HepG2 (cell line): ENCODE data around the gene LDB2. TPM values are rescaled to one million over a fixed set of nuclear protein-coding genes. Genes with fewer than 3 reads are reported as not detected.

Experiments
- ATAC-seq: fragments of 200-7000 bp; cut with Tn5 transposase; 3 replicates; pipeline ENCODE4 v1.9.1; 2020; ENCODE audit warnings: mild to moderate bottlenecking, moderate library complexity
- BruUV-seq: library from RNA; stranded (reverse); fragments of 400-500 nt; replicated peaks from 2 replicates; lab custom pipeline; 2021; lab: Mats Ljungman, UMichigan
- CTCF ChIA-PET: fragments of 300-600 bp; formaldehyde crosslinking; extraction: SDS; loops from one replicate; lab custom pipeline; 2021; ENCODE audit warnings: low total read pairs, inconsistent platforms, low intra/inter-chr PET ratio; lab: Yijun Ruan, JAX
- POLR2A ChIA-PET: fragments of 350-600 bp; sonication (Branson Sonifier 250); formaldehyde crosslinking; loops from one replicate; lab custom pipeline; 2020; ENCODE audit warnings: antibody characterized with exemption, inconsistent platforms; lab: Yijun Ruan, JAX
- DNase-seq: peaks from one replicate; pipeline ENCODE4 v3.0.0-alpha.2; 2015; ENCODE audit warnings: low spot score
- FAIRE-seq: peaks from 3 replicates; lab custom pipeline; 2011; peaks lifted over from hg19 to GRCh38; lab: Jason Lieb, UNC
- H2AFZ ChIP-seq: one replicate; pipeline ENCODE4 v1.6.1; 2011; ENCODE audit warnings: low read length, inconsistent platforms
- H3K27ac ChIP-seq: fragments of 300-600 bp; 3 replicates; pipeline ENCODE4 v1.8.0; 2011; ENCODE audit warnings: mixed run types, mild to moderate bottlenecking, mixed read lengths, low read length, inconsistent platforms; ENCODE audit not compliant: insufficient read depth; ENCODE audit errors: extremely low read length
- H3K27me3 ChIP-seq, 2 experiments: fragments of 200-600 bp in 1 of 2; 2 replicates in 1 of 2; 3 replicates in 1 of 2; pipeline versions ENCODE4 v1.6.0 to v1.8.0; 2011; ENCODE audit warnings: low read length in 2 of 2, mild to moderate bottlenecking in 2 of 2, moderate library complexity in 2 of 2, inconsistent platforms in 1 of 2; ENCODE audit not compliant: insufficient read depth in 2 of 2, control insufficient read depth in 1 of 2
- H3K36me3 ChIP-seq, 2 experiments: fragments of 200-600 bp in 1 of 2; replicated peaks in 1 of 2; 2 replicates in 1 of 2; 3 replicates in 1 of 2; pipeline versions ENCODE4 v1.5.1 to v1.8.0; 2011; ENCODE audit warnings: low read length in 2 of 2, inconsistent platforms in 1 of 2; ENCODE audit not compliant: insufficient read depth in 2 of 2, control insufficient read depth in 1 of 2
- H3K4me1 ChIP-seq: 2 replicates; pipeline ENCODE4 v1.5.1; 2012; ENCODE audit warnings: low read length, inconsistent platforms; ENCODE audit not compliant: insufficient read depth
- H3K4me2 ChIP-seq: 2 replicates; pipeline ENCODE4 v1.6.0; 2011; ENCODE audit warnings: low read depth, low read length, inconsistent platforms
- H3K4me3 ChIP-seq, 3 experiments: fragments of 200-600 bp in 1 of 3; sonication (generic), shearing (Covaris generic) in 1 of 3; replicated peaks in 1 of 3; 2 replicates each; pipeline ENCODE4 v1.5.1; 2011 to 2016; ENCODE audit warnings: low read length in 3 of 3, inconsistent platforms in 2 of 3, low read depth in 2 of 3, mild to moderate bottlenecking in 2 of 3, control low read depth in 1 of 3, mixed read lengths in 1 of 3; ENCODE audit not compliant: insufficient read depth in 1 of 3
- H3K79me2 ChIP-seq: one replicate; pipeline ENCODE4 v1.6.1; 2011; ENCODE audit warnings: low read length, inconsistent platforms; ENCODE audit not compliant: insufficient read depth
- H3K9ac ChIP-seq: 2 replicates; pipeline ENCODE4 v1.6.0; 2011; ENCODE audit warnings: mild to moderate bottlenecking, low read depth, low read length, inconsistent platforms; ENCODE audit not compliant: insufficient read depth
- H3K9me3 ChIP-seq: 2 replicates; pipeline ENCODE4 v1.5.1; 2012; ENCODE audit warnings: mild to moderate bottlenecking, low read length
- H4K20me1 ChIP-seq: 2 replicates; pipeline ENCODE4 v1.6.0; 2011; ENCODE audit warnings: inconsistent platforms, mild to moderate bottlenecking, low read length, moderate library complexity; ENCODE audit not compliant: insufficient read depth
- ATF1 ChIP-seq: IDR thresholded peaks from 2 replicates; pipeline ENCODE4 v1.6.1; 2016; ENCODE audit warnings: mild to moderate bottlenecking, control low read depth
- EP300 ChIP-seq, 3 experiments: sonication (generic) in 1 of 3; formaldehyde crosslinking in 1 of 3; IDR thresholded peaks; 2 replicates each; pipeline versions ENCODE4 v1.5.1 to v1.6.1; 2011 to 2020; ENCODE audit warnings: low read depth in 2 of 3, low read length in 2 of 3, borderline replicate concordance in 1 of 3, improper control_type of control experiment in 1 of 3, mild to moderate bottlenecking in 1 of 3, missing genetic modification reagents in 1 of 3, moderate library complexity in 1 of 3
- GTF3A ChIP-seq: sonication (generic); formaldehyde crosslinking; conservative IDR thresholded peaks from 2 replicates; pipeline ENCODE4 v1.4.0; 2020; ENCODE audit warnings: mild to moderate bottlenecking, missing genetic modification reagents
- PRMT3 ChIP-seq: sonication (generic); formaldehyde crosslinking; IDR thresholded peaks from 2 replicates; pipeline ENCODE4 v1.8.1; 2022; ENCODE audit warnings: low read depth, mild to moderate bottlenecking, moderate library complexity, missing genetic modification reagents, borderline replicate concordance
- REL ChIP-seq: sonication (generic); formaldehyde crosslinking; conservative IDR thresholded peaks from 2 replicates; pipeline ENCODE4 v1.8.0; 2022; ENCODE audit warnings: mild to moderate bottlenecking, missing genetic modification reagents, moderate library complexity
- SCMH1 ChIP-seq: sonication (generic); formaldehyde crosslinking; IDR thresholded peaks from 2 replicates; pipeline ENCODE4 v1.9.0; 2021; ENCODE audit warnings: missing genetic modification reagents, mild to moderate bottlenecking, borderline replicate concordance
- ZNF121 ChIP-seq: sonication (generic); formaldehyde crosslinking; IDR thresholded peaks from 2 replicates; pipeline ENCODE4 v1.5.0; 2020; ENCODE audit warnings: mild to moderate bottlenecking, missing genetic modification reagents
- ZNF333 ChIP-seq: sonication (generic); formaldehyde crosslinking; IDR thresholded peaks from 2 replicates; pipeline ENCODE4 v1.4.0; 2020; ENCODE audit warnings: mild to moderate bottlenecking, missing genetic modification reagents, borderline replicate concordance
- ZNF652 ChIP-seq: IDR thresholded peaks from 2 replicates; pipeline ENCODE4 v1.6.1; 2016; ENCODE audit warnings: low read depth, borderline replicate concordance
- ZNF773 ChIP-seq: sonication (generic); formaldehyde crosslinking; IDR thresholded peaks from 2 replicates; pipeline ENCODE4 v1.4.0; 2020; ENCODE audit warnings: missing genetic modification reagents, borderline replicate concordance
- ZNF781 ChIP-seq: sonication (generic); formaldehyde crosslinking; IDR thresholded peaks from 2 replicates; pipeline ENCODE4 v1.5.1; 2020; ENCODE audit warnings: borderline replicate concordance, mild to moderate bottlenecking, missing genetic modification reagents; ENCODE audit errors: not compliant biosample characterization
- ZNF816 ChIP-seq: sonication (generic); formaldehyde crosslinking; IDR thresholded peaks from 2 replicates; pipeline ENCODE4 v1.8.0; 2022; ENCODE audit warnings: missing genetic modification reagents, mild to moderate bottlenecking, borderline replicate concordance
- WGBS: methylation state at CpG from one replicate; pipeline ENCODE4 v1.1.6; 2017; ENCODE audit warnings: low lambda C conversion rate; 5-methylcytosine and 5-hydroxymethylcytosine counted together
- in situ Hi-C: cut with HindIII; loops from 2 replicates; pipeline ENCODE4 v1.10.0; 2017; ENCODE audit warnings: low pct_unique_long_range_greater_than_20kb; ENCODE audit not compliant: extremely low pct_ligation_motif_present
- intact Hi-C: fragments of 100-400 bp; cut with micrococcal nuclease; formaldehyde crosslinking; loops from one replicate; pipeline ENCODE4 v1.10.0; 2022; ENCODE audit not compliant: unreplicated experiment
- polyA plus RNA-seq, 8 experiments: library from polyadenylated mRNA; depleted of rRNA in 3 of 8; stranded (reverse) in 7 of 8; unstranded in 1 of 8; fragments of >200 nt; fragmentation: Illumina TruSeq in 4 of 8; extraction: Trizol in 4 of 8; gene quantifications; 2 replicates each; pipeline versions ENCODE4 v1.2.1 to v1.2.3, GENCODE V29; 2011 to 2016; ENCODE audit warnings: low read depth in 4 of 8, missing spikeins in 1 of 8, mixed read lengths in 1 of 8; ENCODE audit not compliant: insufficient read depth in 1 of 8
- total RNA-seq, 5 experiments: library from RNA; depleted of rRNA; stranded (reverse); fragments of >200 nt; fragmentation: Illumina TruSeq; extraction: Trizol; gene quantifications; 2 replicates each; pipeline ENCODE4 v1.2.3, GENCODE V29; 2016; ENCODE audit warnings: low read depth in 1 of 5
- TF ChIP-seq, protein P1 (sequence below): sonication (generic); formaldehyde crosslinking; conservative IDR thresholded peaks from 2 replicates; pipeline ENCODE4 v1.8.0; 2022; ENCODE audit warnings: low read depth, missing genetic modification reagents
- TF ChIP-seq, protein P2 (sequence below): sonication (generic); formaldehyde crosslinking; IDR thresholded peaks from 2 replicates; pipeline ENCODE4 v1.4.0; 2020; ENCODE audit warnings: missing genetic modification reagents, mild to moderate bottlenecking, borderline replicate concordance
- TF ChIP-seq, protein P3 (sequence below): IDR thresholded peaks from 2 replicates; pipeline ENCODE4 v1.6.1; 2016; ENCODE audit warnings: missing genetic modification reagents, missing compliant biosample characterization
- TF ChIP-seq, protein P4 (sequence below): sonication (generic); formaldehyde crosslinking; IDR thresholded peaks from 2 replicates; pipeline ENCODE4 v1.8.1; 2023; ENCODE audit warnings: mild to moderate bottlenecking, moderate library complexity, missing genetic modification reagents

The LDB2 gene
- total and polyA plus RNA-seq, 2 of the 13 experiments (the other 11 are each of a cell fraction or from before 2014, with no cell fraction given): not detected

DNA sequence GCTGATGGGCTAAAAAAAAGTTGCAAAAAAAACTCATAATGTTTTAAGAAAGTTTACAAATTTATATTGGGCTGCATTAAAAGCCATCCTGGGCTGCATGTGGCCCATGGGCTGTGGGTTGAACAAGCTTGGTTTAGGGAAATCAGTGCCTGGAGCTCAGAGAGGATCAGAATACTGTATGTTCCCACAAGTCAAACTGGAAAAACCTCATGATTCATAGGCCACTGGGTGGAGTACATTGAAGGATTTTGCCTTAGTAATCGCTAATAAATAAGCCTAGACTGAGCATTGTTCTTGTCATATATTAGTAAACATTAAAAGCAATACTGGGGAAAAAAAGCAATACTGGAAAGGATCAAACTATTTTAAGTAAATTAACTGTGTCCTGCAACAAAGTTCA is 425.9 kb downstream of the LDB2 start:
- Histone ChIP-seq H3K4me1 (no peaks in the 10 kb centered on the region), H3K27me3 (no peaks in the 10 kb centered on the region), H3K79me2 (no peaks in the 10 kb centered on the region), H3K36me3 (no peaks in the 10 kb centered on the region), H4K20me1 (no peaks in the 10 kb centered on the region), H3K4me2 (no peak overlapping the region), H3K9ac (no peak overlapping the region), H3K27ac (no peak overlapping the region), H3K9me3 (peaks cover 7% of the 10 kb centered on the region; the same call in 1 of the 2 replicates), H2AFZ (no peak overlapping the region), H3K4me3 (no peak overlapping the region)
- TF ChIP-seq ZNF816 (CRISPR knock-in tag): no peak
- TF ChIP-seq, protein P1, sequence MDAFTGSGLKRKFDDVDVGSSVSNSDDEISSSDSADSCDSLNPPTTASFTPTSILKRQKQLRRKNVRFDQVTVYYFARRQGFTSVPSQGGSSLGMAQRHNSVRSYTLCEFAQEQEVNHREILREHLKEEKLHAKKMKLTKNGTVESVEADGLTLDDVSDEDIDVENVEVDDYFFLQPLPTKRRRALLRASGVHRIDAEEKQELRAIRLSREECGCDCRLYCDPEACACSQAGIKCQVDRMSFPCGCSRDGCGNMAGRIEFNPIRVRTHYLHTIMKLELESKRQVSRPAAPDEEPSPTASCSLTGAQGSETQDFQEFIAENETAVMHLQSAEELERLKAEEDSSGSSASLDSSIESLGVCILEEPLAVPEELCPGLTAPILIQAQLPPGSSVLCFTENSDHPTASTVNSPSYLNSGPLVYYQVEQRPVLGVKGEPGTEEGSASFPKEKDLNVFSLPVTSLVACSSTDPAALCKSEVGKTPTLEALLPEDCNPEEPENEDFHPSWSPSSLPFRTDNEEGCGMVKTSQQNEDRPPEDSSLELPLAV (CRISPR knock-in tag): no peak
- TF ChIP-seq ZNF652: no peak
- TF ChIP-seq, protein P2, sequence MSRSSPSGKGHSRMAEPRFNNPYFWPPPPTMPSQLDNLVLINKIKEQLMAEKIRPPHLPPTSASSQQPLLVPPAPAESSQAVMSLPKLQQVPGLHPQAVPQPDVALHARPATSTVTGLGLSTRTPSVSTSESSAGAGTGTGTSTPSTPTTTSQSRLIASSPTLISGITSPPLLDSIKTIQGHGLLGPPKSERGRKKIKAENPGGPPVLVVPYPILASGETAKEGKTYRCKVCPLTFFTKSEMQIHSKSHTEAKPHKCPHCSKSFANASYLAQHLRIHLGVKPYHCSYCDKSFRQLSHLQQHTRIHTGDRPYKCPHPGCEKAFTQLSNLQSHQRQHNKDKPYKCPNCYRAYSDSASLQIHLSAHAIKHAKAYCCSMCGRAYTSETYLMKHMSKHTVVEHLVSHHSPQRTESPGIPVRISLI (CRISPR knock-in tag): no peak
- TF ChIP-seq, protein P3, sequence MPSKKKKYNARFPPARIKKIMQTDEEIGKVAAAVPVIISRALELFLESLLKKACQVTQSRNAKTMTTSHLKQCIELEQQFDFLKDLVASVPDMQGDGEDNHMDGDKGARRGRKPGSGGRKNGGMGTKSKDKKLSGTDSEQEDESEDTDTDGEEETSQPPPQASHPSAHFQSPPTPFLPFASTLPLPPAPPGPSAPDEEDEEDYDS: no peak
- no peak for TF ChIP-seq REL (CRISPR knock-in tag)
- TF ChIP-seq ATF1 (CRISPR knock-in tag): no peak
- TF ChIP-seq SCMH1: no peak
- TF ChIP-seq, protein P4, sequence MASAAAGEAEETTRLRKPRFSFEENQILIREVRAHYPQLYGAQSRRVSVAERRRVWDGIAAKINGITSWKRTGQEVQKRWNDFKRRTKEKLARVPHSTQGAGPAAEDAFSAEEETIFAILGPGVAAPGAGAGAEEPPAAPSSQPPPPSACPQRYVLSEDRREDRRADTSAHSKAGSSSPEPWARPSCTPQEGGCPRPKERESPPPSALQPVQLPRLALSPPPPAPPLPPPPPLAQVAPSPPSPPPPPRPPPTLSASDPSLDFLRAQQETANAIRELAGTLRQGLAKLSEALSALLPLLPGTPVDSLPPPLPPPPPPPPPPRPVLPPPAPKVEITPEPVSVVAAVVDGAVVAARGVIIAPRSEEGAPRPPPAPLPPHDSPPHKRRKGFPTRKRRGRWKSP: no peak
- no peak for TF ChIP-seq ZNF773 (CRISPR knock-in tag)
- TF ChIP-seq PRMT3: no peak
- TF ChIP-seq ZNF781 (CRISPR knock-in tag): no peak
- TF ChIP-seq ZNF333 (CRISPR knock-in tag): no peak
- no peak for TF ChIP-seq GTF3A (CRISPR knock-in tag)
- no peak for TF ChIP-seq EP300 (IDR thresholded peaks at IDR 0.05; ENCODE audit: low read depth in 2 of 2, low read length in 2 of 2)
- no peak for TF ChIP-seq EP300 (CRISPR knock-in tag; IDR thresholded peaks at IDR 0.05; ENCODE audit: borderline replicate concordance)
- no peak for TF ChIP-seq ZNF121 (CRISPR knock-in tag)
- in situ Hi-C loops: no loop called here
- intact Hi-C loops: no loop called here
- WGBS: 0% methylated on average over 1 of the region's 1 CpG
- ChIA-PET POLR2A (no interaction called here), CTCF (no interaction called here)
- FAIRE-seq: no peak
- ATAC-seq: no peak
- BruUV-seq: no TSS peak
- DNase-seq: no peak
